ENCODE measurements around the gene BCAP31. TPM values are rescaled to one million over a fixed set of nuclear protein-coding genes. Genes with fewer than 3 reads are reported as not detected.
A peak's percentile ranks its signal among the peaks of the same experiment; 100 is the strongest.

Gene BCAP31
- total RNA-seq, 6 donors from 2014 or later: 110 to 236 (median 132) TPM

- WGBS, 2 donors: 94% methylated on average over 20 of the region's 20 CpGs; no CpG with 5 or more reads in 1 of the 2 donors
- DNase-seq: peak in 1 of 2 donors; percentile 72
- no peaks in the 10 kb centered on the region for H3K27me3 ChIP-seq
Observed at GRCh38 chrX:153767674-153768055, 43.5 kb upstream of the BCAP31 start.

GRCh38 chrX:153766871-153767673 is 42.9 kb upstream of the BCAP31 start:
- DNase-seq (peak in 1 of 2 donors; percentile 75), ATAC-seq (ENCODE audit: low FRiP score in 2 of 2) (no peak)
- Histone ChIP-seq H3K36me3 (no peaks in the 10 kb centered on the region), H3K27ac (no peak overlapping the region), H3K4me1 (peaks cover 0 to 13% (median 6%) of the 10 kb centered on the region in 4 donors), H3K4me3 (no peak overlapping the region), H3K27me3 (no peaks in the 10 kb centered on the region), H3K9me3 (no peaks in the 10 kb centered on the region)
- WGBS, 2 donors: 88 to 94% methylated on average over 23 to 53 of the region's 56 CpGs
- no peak for TF ChIP-seq POLR2AphosphoS5 (IDR thresholded peaks at IDR 0.05)
- TF ChIP-seq POLR2A (IDR thresholded peaks at IDR 0.05): no peak
- no peak for TF ChIP-seq CTCF (IDR thresholded peaks at IDR 0.05)
- no peak for TF ChIP-seq EP300 (IDR thresholded peaks at IDR 0.05)

More at GRCh38 chrX:153767674-153768055, 43.5 kb upstream of the BCAP31 start:
- H3K36me3 ChIP-seq: no peaks in the 10 kb centered on the region
- no peak for ATAC-seq (ENCODE audit: low FRiP score in 2 of 2)
- no peak overlapping the region for H3K27ac ChIP-seq
- TF ChIP-seq POLR2AphosphoS5 (IDR thresholded peaks at IDR 0.05) (no peak), CTCF (IDR thresholded peaks at IDR 0.05) (no peak), EP300 (IDR thresholded peaks at IDR 0.05) (no peak), POLR2A (IDR thresholded peaks at IDR 0.05) (no peak)
- no peaks in the 10 kb centered on the region for H3K9me3 ChIP-seq
- H3K4me3 ChIP-seq: no peak overlapping the region
- H3K4me1 ChIP-seq: peaks cover 0 to 13% (median 6%) of the 10 kb centered on the region in 4 donors

GRCh38 chrX:153766098-153766817 is 42.1 kb upstream of the BCAP31 start:
- H3K4me1 ChIP-seq: peaks cover 0 to 13% (median 6%) of the 10 kb centered on the region in 4 donors
- H3K36me3 ChIP-seq: no peaks in the 10 kb centered on the region
- peak overlapping the region; percentile 46 to 74 (median 57) for H3K27ac ChIP-seq
- DNase-seq (peak in 1 of 2 donors; percentile 41), ATAC-seq (ENCODE audit: low FRiP score in 2 of 2) (peak in 1 of 2 donors; percentile 54)
- WGBS, 2 donors: 38 to 54% methylated on average over 4 to 21 of the region's 21 CpGs
- H3K27me3 ChIP-seq: no peaks in the 10 kb centered on the region
- no peak for TF ChIP-seq POLR2AphosphoS5 (IDR thresholded peaks at IDR 0.05)
- no peak for TF ChIP-seq EP300 (IDR thresholded peaks at IDR 0.05)
- peak overlapping the region in 1 of 4 donors; percentile 5 for H3K4me3 ChIP-seq
- H3K9me3 ChIP-seq: no peaks in the 10 kb centered on the region

- Histone ChIP-seq H3K27ac (peak overlapping the region; percentile 48 to 74 (median 59)), H3K36me3 (no peaks in the 10 kb centered on the region), H3K27me3 (no peaks in the 10 kb centered on the region), H3K4me3 (peak overlapping the region in 1 of 4 donors; percentile 38), H3K9me3 (no peaks in the 10 kb centered on the region), H3K4me1 (peaks cover 0 to 13% (median 6%) of the 10 kb centered on the region in 4 donors)
- peak; percentile 6 to 10 for ATAC-seq (ENCODE audit: low FRiP score in 2 of 2)
- no peak for TF ChIP-seq POLR2A (IDR thresholded peaks at IDR 0.05)
- peak in 1 of 2 donors; percentile 41 for TF ChIP-seq POLR2AphosphoS5 (IDR thresholded peaks at IDR 0.05)
- DNase-seq: peak in 1 of 2 donors; percentile 46
- 20 to 65% methylated on average over 1 to 27 of the region's 27 CpGs for whole genome bisulfite sequencing, 2 donors
Observed at GRCh38 chrX:153765138-153766079, 41.2 kb upstream of the BCAP31 start.

- no peak for TF ChIP-seq POLR2AphosphoS5 (IDR thresholded peaks at IDR 0.05)
- TF ChIP-seq POLR2A (IDR thresholded peaks at IDR 0.05): no peak
- no peak for TF ChIP-seq EP300 (IDR thresholded peaks at IDR 0.05)
- no peak for TF ChIP-seq CTCF (IDR thresholded peaks at IDR 0.05)
- H3K4me1 ChIP-seq: peaks cover 0 to 13% (median 6%) of the 10 kb centered on the region in 4 donors
- H3K4me3 ChIP-seq: peak overlapping the region in 1 of 4 donors; percentile 38
- peak overlapping the region; percentile 35 to 72 (median 59) for H3K27ac ChIP-seq
- no peaks in the 10 kb centered on the region for H3K36me3 ChIP-seq
- DNase-seq (peak in 1 of 2 donors; percentile 24), ATAC-seq (ENCODE audit: low FRiP score in 2 of 2) (no peak)
- H3K27me3 ChIP-seq: no peaks in the 10 kb centered on the region
- 89% methylated on average over 4 of the region's 7 CpGs; no CpG with 5 or more reads in 1 of the 2 donors for WGBS, 2 donors
- no peaks in the 10 kb centered on the region for H3K9me3 ChIP-seq
Observed at GRCh38 chrX:153764786-153765137, 40.6 kb upstream of the BCAP31 start.
